NCI-H2227 treated with DMSO at 0.1 percent for 48 hours (cell line): ENCODE measurements around the gene CCDC102A.
"Not testable (repeated sequence)": the region's sequence is repeated elsewhere in the genome, so short reads cannot be mapped to it uniquely, and the experiment has no call there.

Source experiments
- DNase-seq: peaks from one replicate; lab custom pipeline; 2025; lab: John Stamatoyannopoulos, UW

CCDC102A gene

DNA sequence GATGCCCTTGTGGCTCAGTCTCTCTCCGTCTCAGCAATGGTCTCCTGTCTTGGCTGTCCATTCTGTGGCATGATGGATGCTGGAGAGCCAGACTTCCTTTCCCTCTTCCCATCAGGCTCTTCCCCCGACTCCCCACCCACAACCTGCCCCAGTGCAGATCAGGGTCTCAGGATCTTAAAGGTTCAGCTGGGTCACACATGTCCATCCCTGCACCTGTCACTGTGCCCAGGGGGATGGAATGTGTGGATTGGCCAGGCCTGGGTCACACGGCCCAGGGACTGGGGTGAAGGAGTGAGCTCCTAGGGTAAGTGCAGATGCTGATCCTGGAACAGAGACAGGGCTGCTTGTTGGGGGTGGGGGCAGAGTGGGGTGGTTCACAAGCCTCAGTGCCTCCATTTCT lies 29.1 kb upstream of the CCDC102A start:
- no peak for DNase-seq

DNA sequence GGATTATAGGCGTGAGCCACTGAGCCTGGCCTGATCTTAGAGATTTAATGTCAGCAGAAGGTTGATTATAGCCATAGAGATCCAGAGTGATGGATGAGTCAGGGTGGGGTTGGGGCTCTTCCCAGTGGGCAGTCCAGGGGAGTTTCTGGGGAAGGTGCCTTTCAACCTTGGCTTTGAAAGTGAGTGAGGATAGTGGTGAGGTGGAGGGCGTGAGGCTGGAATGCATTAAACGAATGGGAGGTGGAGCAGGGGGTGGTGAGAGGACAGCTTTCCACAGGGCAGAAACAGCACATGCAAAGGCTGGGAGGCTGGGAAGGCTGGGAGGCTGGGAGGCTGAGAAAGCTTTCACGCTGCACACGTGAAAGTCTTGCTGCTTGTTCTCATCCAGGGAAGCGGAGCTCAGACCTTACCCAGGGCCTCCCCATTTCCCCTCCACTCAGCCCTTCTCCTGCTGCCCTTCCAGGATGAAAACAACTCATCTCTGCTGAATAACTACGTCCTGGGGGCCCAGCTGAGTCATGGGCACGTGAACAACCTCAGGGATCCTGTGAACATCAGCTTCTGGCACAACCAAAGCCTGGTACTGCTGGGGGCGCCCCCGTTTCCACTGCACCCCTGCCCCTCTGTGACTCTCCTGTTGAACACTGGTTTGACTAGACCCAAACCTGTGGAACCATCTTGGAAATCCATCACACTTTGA lies 28.4 kb upstream of the CCDC102A start:
- DNase-seq: no peak

GRCh38 chr16:57563761-57564160 lies 27.4 kb upstream of the CCDC102A start:
- no peak for DNase-seq

GRCh38 chr16:57563487-57563750 lies 27.0 kb upstream of the CCDC102A start:
- DNase-seq: no peak

DNA sequence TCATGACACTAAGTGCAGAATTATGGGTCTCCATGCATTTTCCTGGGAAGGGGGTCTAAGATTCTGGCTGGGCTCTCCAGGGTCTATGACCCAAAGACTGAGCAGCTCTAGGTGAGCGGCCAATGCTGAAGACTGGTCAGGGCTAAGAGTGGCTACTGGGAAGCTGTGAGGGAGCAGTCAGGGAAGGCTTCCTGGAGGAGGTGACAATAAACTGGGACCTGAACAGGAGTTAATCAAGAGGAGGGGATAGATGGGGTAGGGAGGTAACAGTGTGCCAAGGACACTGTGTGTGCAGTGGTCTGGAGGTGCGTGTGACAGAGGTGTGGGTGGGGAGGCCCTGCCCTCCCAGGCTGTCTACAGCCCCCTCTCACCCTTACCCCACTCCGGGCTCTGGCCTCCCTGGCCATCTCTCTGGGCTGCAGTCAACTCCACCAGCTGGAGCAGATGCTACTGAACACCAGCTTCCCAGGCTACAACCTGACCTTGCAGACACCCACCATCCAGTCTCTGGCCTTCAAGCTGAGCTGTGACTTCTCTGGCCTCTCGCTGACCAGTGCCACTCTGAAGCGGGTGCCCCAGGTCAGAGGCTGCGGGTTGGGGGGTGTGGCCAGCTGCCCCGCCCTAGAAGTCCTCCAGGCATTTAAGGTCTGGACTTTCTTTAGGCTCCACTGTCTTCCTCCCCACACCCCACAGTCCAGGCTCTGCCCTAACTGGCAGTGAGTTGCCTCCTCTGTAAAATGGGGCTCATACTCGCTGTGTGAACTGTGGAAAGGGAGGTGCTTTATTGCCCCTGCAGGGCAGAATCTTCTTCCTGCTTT lies 26.5 kb upstream of the CCDC102A start:
- DNase-seq: no peak

GRCh38 chr16:57562066-57562465 lies 25.7 kb upstream of the CCDC102A start:
- no peak for DNase-seq

GRCh38 chr16:57559072-57559790 lies 22.9 kb upstream of the CCDC102A start:
- DNase-seq: no peak

DNA sequence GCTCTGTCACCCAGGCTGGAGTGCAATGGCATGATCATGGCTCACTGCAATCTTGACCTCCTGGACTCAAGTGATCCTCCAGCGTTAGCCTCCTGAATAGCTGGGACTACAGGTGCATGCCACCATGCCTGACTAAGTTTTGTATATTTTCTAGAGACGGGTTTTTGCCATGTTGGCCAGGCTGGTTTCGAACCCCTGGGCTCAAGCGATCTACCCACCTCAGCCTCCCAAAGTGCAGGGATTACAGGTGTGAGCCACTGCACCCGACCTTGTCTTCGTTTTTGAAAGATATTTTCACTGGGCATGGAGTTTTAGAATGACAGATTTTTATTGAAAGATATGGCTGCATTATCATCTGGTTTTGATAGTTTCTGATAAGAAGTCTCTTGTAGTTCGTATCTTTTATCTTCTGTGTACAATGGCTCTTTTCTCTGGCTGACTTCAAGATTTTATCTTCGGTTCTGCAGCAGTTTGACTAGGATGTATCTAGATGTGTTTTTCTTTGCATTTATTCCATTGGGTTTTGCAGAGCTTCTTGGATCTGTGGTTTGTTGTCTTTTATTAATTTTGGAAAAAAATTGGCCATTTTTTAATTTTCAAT lies 20.7 kb upstream of the CCDC102A start:
- DNase-seq: no peak

- no peak for DNase-seq
These were observed 19.5 kb upstream of the CCDC102A start for GRCh38 chr16:57555831-57556230.

GRCh38 chr16:57551057-57551456 lies 14.7 kb upstream of the CCDC102A start:
- no peak for DNase-seq

DNA sequence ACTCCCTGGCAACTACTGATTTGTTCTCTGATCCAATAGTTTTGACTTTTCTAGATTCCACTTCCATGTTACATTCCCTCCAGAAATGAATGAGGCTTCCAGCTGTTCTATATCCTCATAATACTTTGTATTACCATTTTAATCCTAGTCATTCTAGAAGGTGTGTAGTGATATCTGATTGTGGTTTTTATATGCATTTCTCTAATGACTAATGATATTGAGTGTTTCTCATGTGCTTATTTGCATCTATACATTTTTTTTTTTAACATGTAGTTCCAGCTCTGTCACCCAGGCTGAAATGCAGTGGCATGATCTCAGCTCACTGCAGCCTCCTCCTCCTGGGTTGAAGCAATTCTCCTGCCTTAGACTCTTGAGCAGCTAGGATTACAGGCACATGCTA lies 13.4 kb upstream of the CCDC102A start:
- no peak for DNase-seq

GRCh38 chr16:57548408-57548807 lies 12.0 kb upstream of the CCDC102A start:
- no peak for DNase-seq

GRCh38 chr16:57547524-57547923 lies 11.2 kb upstream of the CCDC102A start:
- DNase-seq: not testable (repeated sequence)

- DNase-seq: no peak
These were observed 7.8 kb upstream of the CCDC102A start for GRCh38 chr16:57544124-57544653.

GRCh38 chr16:57541754-57542435 lies 5.5 kb upstream of the CCDC102A start:
- no peak for DNase-seq

GRCh38 chr16:57540906-57541753 lies 4.8 kb upstream of the CCDC102A start:
- no peak for DNase-seq

DNA sequence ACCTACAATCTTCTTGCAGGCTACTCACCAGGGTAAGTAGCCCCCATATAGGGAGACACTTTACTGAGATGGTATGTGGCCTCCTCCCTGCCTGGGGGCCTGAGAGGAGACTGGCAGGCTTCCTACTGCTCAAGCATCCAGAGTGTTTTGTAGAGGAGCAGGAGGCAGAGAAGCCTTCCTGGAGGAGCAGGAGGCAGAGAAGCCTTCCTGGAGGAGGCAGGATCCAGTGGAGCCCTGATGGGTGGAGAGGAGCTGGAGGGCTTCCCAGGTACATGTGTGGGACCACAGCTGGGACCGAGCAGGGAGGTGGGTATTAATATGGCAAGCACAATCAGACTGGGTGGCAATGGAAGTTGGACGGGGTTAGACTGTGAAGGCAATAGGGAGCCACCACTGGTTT lies 4.0 kb upstream of the CCDC102A start:
- no peak for DNase-seq

- DNase-seq: no peak
These were observed 2.9 kb upstream of the CCDC102A start for GRCh38 chr16:57539072-57539796.

- no peak for DNase-seq
These were observed 1.9 kb upstream of the CCDC102A start for GRCh38 chr16:57538235-57538721.
